Posterior vena cava (tissue), 2 donors: Measurements from ENCODE around the gene LTBP2. TPM values are rescaled to one million over a fixed set of nuclear protein-coding genes. Genes with fewer than 3 reads are reported as not detected.

ENCODE experiments used
- DNase-seq: peaks from one replicate; pipeline ENCODE4 v3.0.0-alpha.2; 2020; ENCODE audit warnings: low spot score
- intact Hi-C, 2 donors: fragments of 100-400 bp; cut with DNase I; formaldehyde crosslinking; loops; one replicate each; pipeline versions ENCODE4 v1.14.1 to v1.14.2; 2022 to 2023
- total RNA-seq, 2 donors: library from RNA; stranded (reverse); fragmentation: NEBNext Ultra II Directional; extraction: Animal tissue kit (Norgen Biotek cat#: 25700); gene quantifications; one replicate each; pipeline ENCODE4 v1.2.1, GENCODE V29; 2021
- donor health status: DM: yes; HTN: yes; CAD: no.
- donor health status: DM: yes; HTN: yes; CAD: no.

Gene LTBP2
- total RNA-seq, 2 donors from 2014 or later, result 141 to 168 TPM

DNA sequence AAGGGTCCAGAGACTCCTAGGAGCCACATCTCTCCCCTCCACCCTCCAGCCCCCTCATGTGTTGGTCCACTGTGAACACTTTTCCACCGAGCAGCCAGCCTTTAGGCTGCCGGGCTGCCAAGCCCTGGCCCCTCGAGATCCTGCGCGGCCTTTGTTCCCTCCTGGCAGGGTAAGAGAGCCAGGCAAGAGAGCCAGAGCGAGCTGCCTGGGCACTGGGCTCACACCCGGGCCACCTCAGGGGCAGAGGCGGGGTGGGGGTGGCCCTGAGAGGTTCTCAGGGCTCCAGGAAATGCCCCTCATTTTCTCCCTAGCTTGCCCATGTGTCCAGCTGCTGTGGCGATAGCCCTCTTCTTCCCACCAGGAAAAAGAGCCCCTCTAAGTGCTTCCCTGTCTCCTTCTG, 44.8 kb downstream of the LTBP2 start:
- DNase-seq, result peak; percentile 74
- intact Hi-C loops, result no loop called here

DNA sequence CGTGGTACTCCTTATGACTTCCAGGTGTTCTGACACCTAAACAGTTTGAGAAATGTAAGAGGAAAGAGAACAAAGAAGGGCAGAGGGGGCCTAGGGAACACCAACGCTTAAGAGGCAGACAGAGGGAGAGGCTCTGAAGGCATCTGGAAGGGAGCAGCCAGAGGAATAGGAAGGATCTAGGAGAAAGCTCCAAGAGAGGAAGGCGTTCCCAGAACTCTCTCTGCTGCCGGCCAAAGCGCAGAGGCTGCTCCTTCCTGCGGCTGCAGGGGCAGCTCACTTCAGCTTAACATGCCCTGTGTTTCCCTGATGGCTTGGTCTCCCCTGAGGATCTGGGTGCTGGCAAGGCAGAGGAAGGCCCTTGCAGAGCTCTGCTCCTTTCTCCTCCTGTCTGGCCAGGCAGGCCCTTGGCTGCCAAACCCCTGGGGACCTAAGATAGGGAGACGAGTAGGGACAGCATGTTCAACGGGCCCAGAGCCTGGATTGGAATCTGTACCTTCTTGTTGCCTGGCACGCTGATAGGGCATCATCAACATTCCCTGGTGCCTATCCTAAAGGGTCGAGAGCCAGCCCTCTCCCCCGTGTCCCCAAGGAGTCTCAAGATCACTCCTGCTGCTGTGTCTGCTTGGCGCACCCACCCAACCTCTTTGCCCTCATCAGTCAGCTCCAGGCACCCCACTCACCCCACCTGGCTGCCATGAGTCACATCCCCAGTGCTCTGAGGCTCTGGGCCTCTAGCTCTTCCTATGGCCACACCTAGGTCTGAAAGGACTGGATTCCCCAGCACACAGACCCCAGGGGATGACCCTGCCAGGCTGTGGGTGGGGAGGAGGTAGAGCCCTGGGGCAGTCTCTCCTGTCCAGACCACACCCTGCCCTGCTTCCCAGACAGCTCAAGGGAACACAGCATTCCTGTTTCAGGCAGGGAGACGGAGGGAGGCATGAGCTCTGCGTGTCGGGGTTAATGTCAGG, 45.6 kb downstream of the LTBP2 start:
- DNase-seq, result peak; percentile 77
- intact Hi-C loops, result no loop called here

DNA sequence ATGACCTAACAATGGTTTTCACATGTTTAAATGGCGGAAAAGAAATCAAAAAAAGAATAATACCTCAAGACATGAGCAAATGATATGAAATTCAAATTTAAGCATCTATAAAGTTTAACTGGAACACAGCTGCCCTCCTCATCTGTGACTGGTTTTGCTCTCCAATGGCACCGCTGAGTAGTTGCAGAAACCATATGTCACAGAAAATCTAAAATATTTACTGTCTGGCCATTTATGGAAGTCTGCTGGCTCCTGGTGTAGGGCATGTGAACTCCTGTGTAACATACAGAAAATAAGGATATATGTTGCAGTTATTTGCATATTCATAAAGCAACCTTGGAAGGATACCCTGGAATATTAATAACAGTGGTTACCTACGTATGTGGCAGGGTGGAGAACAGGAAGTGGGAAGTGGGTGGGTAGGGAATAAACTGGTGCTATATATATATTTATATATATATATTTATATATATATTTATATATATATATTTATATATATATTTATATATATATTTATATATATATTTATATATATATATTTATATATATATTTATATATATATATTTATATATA, 48.4 kb downstream of the LTBP2 start:
- intact Hi-C loops, result no loop called here
- DNase-seq, result peak; percentile 1

DNA sequence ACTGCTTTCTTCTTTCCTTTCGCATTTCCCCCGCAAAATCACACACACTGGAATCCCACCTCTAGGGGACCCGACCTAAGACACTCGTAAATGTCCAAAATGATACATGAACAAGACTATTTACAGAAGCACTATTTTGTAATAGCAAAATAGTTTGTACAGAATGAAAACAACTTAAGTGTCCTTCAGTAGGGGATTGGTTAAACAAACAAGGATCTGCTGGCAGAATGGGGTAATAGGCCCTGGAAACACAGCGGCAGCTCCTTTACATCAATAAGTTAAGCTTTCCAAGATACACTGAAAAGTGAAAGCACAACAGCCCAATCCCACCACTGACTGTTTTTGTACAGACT, 48.8 kb downstream of the LTBP2 start:
- intact Hi-C loops, result no loop called here

DNA sequence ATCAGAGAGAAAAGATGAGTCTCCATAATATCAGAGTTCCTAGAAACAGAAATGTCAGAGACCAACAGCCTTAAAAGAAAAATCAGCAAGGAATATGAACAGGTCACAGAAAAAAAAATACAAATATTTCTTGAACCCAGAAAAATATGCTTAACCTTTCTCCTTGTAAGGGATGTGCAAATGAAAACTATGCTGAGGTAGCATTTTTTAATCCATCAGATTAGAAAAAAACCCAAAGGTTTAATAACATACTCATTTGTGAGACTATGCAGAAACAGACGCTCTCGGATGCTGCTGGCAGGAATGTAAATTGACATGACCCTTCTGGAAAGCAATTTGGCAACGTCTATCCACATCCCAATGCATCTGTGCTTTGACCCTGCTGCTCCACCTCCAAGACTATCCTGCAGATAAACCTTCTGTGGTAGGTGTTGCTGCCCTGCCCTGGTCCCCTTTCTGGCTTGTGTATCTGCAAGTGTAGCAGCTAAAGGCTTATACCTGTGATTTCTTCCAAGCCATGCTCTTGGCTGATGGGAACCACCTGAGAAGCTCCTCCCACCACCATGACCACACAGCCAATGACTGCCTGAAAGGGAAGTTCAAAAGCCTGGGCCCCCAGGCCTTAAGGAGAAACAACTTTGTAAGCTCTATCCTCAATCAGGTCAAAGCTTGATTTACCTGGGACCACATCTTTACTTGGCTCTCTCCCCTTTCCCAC, 49.4 kb downstream of the LTBP2 start:
- peak; percentile 30 for DNase-seq
- intact Hi-C loops, result no loop called here

More for the DNA sequence above, 48.8 kb downstream of the LTBP2 start:
- DNase-seq, result peak; percentile 2

DNA sequence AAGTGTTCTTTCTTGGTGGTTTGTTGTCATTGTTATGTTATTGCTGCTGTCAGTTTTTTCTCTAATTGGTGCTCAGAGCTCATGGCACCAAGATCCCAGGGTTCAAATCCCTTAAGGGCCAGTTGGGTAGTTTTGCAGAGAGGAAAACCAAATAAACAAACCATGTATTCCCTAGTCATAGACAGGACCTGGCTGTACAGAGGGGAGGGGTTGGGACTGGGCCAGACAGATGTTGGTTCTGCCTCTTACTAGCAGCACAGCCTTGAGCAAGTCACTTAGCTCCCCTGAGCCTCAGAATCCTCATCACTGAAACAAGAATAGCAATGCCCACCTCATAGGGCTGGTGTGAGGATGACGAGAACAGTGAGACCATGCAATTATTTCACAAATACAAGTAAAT, 53.4 kb downstream of the LTBP2 start:
- peak; percentile 77 for DNase-seq
- intact Hi-C loops, result no loop called here

DNA sequence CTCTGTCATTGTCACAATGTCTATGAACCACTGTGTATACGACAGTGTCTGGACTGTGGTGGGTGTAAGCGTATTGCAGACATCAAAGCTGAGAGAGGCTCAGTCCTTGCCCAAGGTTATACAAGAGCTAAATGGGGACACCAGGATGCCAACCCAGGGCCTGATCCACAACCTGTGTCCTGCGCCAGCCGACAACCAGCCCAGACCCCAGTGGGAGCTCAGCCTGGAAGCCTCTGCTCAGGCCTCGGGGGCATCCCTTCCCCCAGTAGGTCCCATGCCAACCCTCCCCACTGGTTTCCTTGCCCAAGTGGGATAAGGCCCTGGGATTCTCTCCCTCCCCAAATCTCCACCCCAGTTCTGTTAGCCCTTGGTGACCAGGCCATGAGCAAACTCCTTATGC, 54.3 kb downstream of the LTBP2 start:
- intact Hi-C loops, result no loop called here
- peak; percentile 45 for DNase-seq

DNA sequence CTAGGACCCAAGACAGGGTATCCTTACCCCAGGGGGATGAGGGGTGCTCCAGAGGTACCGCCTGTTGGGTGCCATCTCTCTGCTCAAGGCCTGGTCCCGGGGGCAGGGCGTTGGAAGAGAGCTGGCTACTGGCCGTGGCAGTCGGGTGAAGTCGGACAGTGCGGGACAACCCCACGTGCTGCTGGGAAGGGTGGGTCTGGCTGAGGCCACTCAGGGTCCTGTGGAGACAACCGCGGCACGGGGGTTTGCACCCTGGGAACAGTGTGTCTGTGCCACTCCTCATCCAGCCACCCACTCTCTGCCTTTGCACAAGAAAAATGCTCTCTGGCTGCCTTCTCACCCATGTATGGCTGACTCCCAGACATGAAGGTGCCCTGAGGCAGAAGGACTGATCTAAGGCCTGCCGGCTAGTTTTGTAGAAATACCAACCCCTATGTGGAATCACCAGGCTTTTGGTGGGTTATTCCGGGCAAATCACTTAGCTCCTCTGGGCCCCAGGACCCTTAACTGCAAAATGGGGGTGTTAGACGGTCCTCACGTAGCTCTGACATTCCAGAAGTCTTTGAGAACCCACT, 56.5 kb downstream of the LTBP2 start:
- intact Hi-C loops, result no loop called here
- peak; percentile 78 for DNase-seq

DNA sequence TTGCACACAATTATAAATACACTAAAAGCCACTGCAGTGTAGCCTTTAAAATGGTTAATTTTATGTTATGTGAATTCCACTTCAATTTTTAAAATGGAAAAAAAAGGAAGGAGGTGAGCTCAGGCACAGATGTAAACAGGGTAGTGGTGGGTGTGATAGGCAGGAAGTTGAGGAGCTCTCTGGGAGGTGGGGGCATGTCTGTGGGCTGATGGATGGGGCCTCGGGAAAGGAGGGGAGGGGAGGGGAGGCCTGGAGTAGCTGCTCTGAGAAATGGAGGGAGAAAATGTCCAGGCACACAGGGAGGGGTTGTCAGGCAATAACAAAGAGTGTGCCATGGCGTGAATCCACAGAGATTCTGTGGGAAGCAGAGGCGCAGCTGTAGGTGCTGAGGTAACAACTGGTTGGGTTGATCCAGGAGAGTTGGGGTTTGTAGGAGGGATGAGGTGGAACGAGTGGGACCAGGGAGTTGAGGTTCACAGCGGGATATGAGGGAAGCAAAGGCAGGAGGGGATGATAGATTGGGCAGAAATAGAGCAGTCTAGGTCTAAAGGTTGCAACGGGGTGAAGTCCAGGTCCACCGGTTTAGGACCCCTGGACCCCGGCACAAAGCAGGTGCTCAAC, 57.2 kb downstream of the LTBP2 start:
- peak; percentile 54 for DNase-seq
- intact Hi-C loops, result no loop called here

DNA sequence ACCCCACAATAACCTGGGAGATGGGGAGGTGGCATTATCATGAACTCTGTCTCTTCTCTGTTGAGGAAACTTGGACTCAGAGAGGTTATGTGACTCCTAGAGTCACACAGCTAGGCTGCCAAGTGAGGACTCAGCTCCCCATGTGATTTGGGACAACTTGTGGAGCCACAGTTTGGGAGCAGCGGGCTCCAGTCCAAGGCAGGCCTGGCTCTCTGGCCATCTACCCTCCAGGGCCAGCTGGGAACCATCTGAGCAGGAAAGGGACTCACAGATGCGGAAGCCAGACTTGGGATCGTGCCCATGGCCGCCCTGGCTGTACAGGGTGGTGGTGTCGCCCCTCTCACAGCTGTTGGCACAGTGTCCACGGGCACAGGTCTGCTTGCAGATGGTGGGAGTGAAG, 59.4 kb downstream of the LTBP2 start:
- peak; percentile 91 for DNase-seq
- intact Hi-C loops, result no loop called here

DNA sequence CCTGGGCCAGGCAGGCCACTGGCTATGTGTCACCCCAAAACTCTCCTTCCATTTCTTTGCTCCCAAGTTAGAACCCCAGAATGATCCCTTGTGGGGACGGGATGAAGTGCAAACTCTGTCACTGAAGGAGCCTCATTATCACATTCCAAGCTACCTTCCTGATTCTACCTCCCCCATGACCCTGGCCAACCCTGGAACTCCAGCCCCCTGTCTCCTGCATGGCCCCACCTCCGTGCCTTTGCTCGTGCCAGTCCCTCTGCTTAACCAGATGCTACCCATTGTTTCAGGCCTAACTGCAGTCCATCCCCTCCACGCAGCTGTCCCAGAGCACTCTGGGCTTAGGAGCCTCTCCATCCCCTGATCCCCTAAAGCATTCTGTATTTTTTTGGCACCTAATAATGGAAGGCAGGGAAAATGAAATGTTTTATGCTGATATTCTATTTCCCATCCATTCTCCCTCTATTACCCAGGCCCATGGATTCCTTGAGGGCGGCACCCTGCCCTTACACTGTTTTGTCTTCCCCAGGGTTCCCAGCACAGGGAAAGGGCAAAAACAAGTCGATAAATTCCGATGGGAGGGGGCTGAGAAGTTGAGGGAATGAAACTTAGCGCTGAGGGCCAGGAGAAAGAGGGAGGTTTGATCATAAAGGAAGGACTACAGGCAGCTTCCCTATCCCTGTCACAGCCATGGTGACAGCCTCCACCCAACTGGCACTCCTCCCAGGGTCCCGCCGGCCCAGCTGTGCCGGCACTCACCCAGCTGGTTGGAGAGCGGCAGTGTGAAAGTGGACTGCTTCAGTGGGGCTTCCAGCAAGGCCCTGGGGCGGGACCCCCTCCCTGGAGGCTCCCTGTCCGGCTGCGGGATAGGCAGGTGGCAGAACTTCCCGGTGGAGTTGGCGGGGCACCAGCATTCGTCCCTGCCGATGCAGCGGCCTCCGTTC, 60.3 kb downstream of the LTBP2 start:
- intact Hi-C loops, result no loop called here

DNA sequence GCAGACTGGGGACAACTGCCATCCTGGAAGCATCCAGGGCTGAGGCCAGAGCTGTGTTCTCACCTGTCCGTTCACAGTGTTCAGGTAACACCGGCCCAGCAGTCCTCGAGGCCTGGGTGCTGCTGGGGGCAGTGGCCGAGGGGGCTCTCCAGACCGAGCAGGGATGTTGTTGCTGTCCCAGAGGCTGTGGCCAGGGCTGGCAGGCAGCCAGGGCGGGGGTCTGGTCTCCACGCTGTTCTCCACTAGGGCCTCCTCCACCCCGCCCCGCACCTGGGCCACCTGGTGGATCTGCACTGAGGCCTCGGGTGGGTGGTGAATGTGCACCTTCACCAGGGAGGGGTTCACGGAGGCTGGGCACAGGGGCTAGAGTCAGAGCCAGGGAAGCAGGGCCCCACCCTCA, 61.0 kb downstream of the LTBP2 start:
- DNase-seq, result peak; percentile 80
- intact Hi-C loops, result no loop called here

More for the DNA sequence above, 60.3 kb downstream of the LTBP2 start:
- peak; percentile 81 for DNase-seq

DNA sequence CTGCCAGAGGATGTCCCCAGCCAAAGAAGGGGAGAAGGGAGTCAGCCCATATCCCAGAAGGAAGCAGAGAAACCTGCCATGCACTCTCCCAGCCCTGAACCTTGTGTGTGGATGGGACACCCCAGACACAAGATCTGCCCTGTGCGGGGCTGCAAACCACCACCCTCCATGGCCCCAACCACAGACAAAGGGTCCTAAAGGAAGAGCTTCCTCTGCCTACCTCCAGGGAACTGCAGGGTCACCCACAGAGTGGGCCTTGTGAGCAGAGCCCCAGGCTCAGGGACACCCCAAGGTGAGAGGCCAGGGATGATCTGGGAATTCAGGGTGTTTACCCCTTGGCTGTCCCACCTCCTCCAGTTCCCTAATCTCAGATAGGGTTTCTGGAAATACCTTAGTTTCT, 62.0 kb downstream of the LTBP2 start:
- no peak for DNase-seq
- intact Hi-C loops, result no loop called here

DNA sequence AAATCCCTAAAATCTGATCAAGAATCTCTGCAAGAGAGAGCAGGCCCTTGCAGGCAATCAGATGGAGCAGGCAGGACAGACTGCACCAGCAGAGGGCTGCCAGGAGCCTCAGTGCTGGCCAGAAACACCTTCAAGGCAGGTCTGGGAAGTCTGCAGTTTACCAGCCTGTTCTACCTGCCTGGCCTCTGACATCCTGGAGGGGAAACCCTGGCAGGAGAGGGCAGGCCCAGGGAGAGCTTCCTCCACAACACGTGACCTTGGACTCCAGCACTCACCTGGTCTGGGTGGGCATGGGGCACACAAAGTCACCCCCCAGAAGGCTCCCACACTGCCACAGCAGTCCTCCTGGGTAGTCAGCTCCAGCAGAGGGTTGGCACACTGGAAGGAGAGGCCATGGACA, 62.4 kb downstream of the LTBP2 start:
- intact Hi-C loops, result no loop called here
- peak; percentile 74 for DNase-seq

DNA sequence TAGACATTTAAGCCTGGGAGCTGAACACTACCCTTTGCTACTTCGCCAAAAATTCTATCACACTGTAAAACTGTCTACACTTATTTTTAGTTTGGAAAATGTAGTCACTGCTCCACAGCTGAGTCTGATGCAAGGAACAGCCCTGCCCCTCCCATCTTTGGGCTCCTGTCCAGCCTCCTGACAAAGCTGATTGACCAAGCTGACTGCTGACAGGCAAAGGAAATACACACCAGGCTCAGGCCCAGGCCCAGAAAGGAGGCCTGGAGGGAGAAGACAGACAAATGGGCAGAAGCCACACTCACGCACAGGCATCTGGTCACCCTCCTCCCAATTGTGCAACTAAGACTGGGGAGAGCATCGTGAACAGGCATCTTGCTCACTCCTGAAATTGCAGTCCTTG, 63.2 kb downstream of the LTBP2 start:
- DNase-seq, result peak; percentile 94
- intact Hi-C loops, result no loop called here

DNA sequence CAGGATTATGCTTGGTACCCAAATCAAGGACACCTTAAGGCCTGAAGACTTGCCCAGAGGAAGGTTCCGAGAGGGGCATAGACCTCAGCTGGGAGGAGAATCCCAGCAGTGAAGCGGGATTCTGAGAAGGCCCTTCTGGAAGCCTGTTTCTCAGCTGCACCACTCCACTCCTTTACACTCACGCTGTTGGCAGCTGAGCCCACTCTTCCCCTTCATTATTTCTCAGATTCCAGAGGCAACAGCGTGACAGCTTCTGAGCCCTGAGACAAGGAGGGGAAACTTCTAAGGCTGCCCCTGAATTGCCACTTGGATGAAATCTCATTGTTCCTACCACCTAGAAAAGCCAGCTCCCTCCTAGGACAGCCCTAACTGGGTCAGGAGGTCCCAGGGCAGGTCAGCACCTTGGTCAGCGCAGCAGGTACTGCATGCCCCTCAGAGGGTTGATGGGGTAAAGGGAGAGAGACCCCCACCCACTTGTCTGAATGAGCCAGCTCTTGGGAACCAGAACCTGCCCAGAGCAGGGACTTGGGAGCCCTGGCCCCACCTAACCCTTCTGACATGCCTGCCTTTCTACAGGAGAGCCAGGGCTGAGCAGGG, 64.6 kb downstream of the LTBP2 start:
- intact Hi-C loops, result no loop called here
- DNase-seq, result peak; percentile 43

DNA sequence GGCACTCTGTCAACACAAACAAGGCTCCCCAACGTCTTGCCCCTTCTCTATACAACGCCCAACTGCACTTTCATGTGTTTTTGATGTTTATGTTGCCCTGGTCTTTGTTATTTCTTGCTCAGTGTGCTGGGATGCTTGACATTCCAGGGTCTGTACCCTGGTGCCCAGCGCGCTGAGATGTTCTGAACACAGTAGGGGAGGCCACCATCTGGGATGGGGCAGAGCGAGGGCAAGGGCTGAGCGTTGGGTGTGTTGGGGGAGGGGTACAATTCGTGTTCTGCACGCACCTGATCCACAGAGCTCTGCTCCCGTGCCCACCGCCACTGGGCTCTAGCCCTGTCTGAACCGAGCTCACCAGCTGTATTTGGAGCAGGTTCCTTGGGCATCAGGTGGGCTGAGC, 65.6 kb downstream of the LTBP2 start:
- peak; percentile 77 for DNase-seq
- intact Hi-C loops, result no loop called here

DNA sequence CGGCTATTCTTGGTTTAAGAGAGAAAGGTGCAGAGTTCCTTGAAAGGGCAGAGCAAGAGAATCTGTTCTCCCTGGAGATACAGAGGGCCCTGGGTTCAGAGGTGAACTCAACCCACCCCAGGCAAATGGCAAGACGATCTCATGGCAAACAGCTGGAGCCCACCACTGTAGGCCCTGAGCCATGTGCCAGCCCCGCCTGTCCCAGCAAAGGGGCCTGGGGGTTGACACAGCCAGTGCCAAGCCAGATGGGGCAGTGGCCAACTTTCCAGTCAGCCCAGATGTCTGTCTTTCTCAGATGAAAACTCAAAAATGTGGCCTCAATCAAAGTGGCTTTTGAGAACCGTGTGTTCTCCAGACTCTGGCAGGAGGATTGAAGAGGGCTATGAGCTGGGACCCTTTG, 66.7 kb downstream of the LTBP2 start:
- peak; percentile 51 for DNase-seq
- intact Hi-C loops, result no loop called here
